ENCODE measurements around the gene RNF5. TPM values are rescaled to one million over a fixed set of nuclear protein-coding genes. Genes with fewer than 3 reads are reported as not detected.

The RNF5 gene
- total RNA-seq, 1 donor from 2014 or later = 90.1 TPM

GRCh38 chr6:32166411-32167061 is 11.7 kb upstream of the RNF5 start:
- no peak for TF ChIP-seq CTCF (IDR thresholded peaks at IDR 0.05; ENCODE audit: insufficient read depth, low read length, poor library complexity, severe bottlenecking)
- Histone ChIP-seq H3K36me3 (ENCODE audit: control insufficient read depth, insufficient read depth, low read length) (peaks cover 4% of the 10 kb centered on the region), H3K27me3 (ENCODE audit: control insufficient read depth, insufficient read depth, low read length) (no peaks in the 10 kb centered on the region), H3K4me3 (ENCODE audit: low read depth, low read length) (no peak overlapping the region)
- no peak for DNase-seq (ENCODE audit: low read depth)

GRCh38 chr6:32167154-32167760 is 10.9 kb upstream of the RNF5 start:
- DNase-seq (ENCODE audit: low read depth) = no peak
- H3K4me3 ChIP-seq (ENCODE audit: low read depth, low read length) = no peak overlapping the region
- H3K27me3 ChIP-seq (ENCODE audit: control insufficient read depth, insufficient read depth, low read length) = no peaks in the 10 kb centered on the region
- H3K36me3 ChIP-seq (ENCODE audit: control insufficient read depth, insufficient read depth, low read length) = peaks cover 4% of the 10 kb centered on the region
- TF ChIP-seq CTCF (IDR thresholded peaks at IDR 0.05; ENCODE audit: insufficient read depth, low read length, poor library complexity, severe bottlenecking) = no peak

GRCh38 chr6:32167761-32168262 is 10.4 kb upstream of the RNF5 start:
- H3K4me3 ChIP-seq (ENCODE audit: low read depth, low read length) = no peak overlapping the region
- no peak for TF ChIP-seq CTCF (IDR thresholded peaks at IDR 0.05; ENCODE audit: insufficient read depth, low read length, poor library complexity, severe bottlenecking)
- H3K27me3 ChIP-seq (ENCODE audit: control insufficient read depth, insufficient read depth, low read length) = no peaks in the 10 kb centered on the region
- DNase-seq (ENCODE audit: low read depth) = no peak
- H3K36me3 ChIP-seq (ENCODE audit: control insufficient read depth, insufficient read depth, low read length) = peaks cover 4% of the 10 kb centered on the region

- Histone ChIP-seq H3K4me3 (ENCODE audit: low read depth, low read length) (no peak overlapping the region), H3K36me3 (ENCODE audit: control insufficient read depth, insufficient read depth, low read length) (peaks cover 4% of the 10 kb centered on the region), H3K27me3 (ENCODE audit: control insufficient read depth, insufficient read depth, low read length) (no peaks in the 10 kb centered on the region)
- no peak for DNase-seq (ENCODE audit: low read depth)
- no peak for TF ChIP-seq CTCF (IDR thresholded peaks at IDR 0.05; ENCODE audit: insufficient read depth, low read length, poor library complexity, severe bottlenecking)
Observed at GRCh38 chr6:32168350-32168749, 9.9 kb upstream of the RNF5 start.

- no peak for TF ChIP-seq CTCF (IDR thresholded peaks at IDR 0.05; ENCODE audit: insufficient read depth, low read length, poor library complexity, severe bottlenecking)
- H3K36me3 ChIP-seq (ENCODE audit: control insufficient read depth, insufficient read depth, low read length) = peaks cover 4% of the 10 kb centered on the region
- DNase-seq (ENCODE audit: low read depth) = no peak
Observed at GRCh38 chr6:32168807-32169591, 9.2 kb upstream of the RNF5 start.

More at GRCh38 chr6:32168807-32169591, 9.2 kb upstream of the RNF5 start:
- no peak overlapping the region for H3K4me3 ChIP-seq (ENCODE audit: low read depth, low read length)
- H3K27me3 ChIP-seq (ENCODE audit: control insufficient read depth, insufficient read depth, low read length) = no peaks in the 10 kb centered on the region
